ENCODE measurements around the gene EIF5B.

EIF5B gene

GRCh38 chr2:99430614-99431291, 93.6 kb downstream of the EIF5B start:
- H3K18ac ChIP-seq (ENCODE audit: low read depth in 1 of 2, low read length in 2 of 2) = no peak overlapping the region

GRCh38 chr2:99431587-99432275, 94.5 kb downstream of the EIF5B start:
- Histone ChIP-seq H3K9ac (ENCODE audit: low read length) (no peak overlapping the region), H2BK5ac (ENCODE audit: low read depth, low read length, poor library complexity, severe bottlenecking) (no peak overlapping the region), H3K36me3 (ENCODE audit: control insufficient read depth in 1 of 2, insufficient read depth in 2 of 2, low read depth in 1 of 2, low read length in 2 of 2) (peaks cover 7 to 65% of the 10 kb centered on the region in 2 experiments), H3K4me2 (ENCODE audit: low read length, poor library complexity, severe bottlenecking) (no peak overlapping the region), H3K4ac (ENCODE audit: low read depth in 1 of 2, low read length in 2 of 2) (peak overlapping the region in 1 of 2 experiments; percentile 54), H3K18ac (ENCODE audit: low read depth in 1 of 2, low read length in 2 of 2) (peak overlapping the region in 1 of 2 experiments; percentile 81), H3K4me3 (ENCODE audit: insufficient read depth in 1 of 2, low read depth in 1 of 2, low read length in 2 of 2) (no peak overlapping the region), H3K4me1 (ENCODE audit: control insufficient read depth, insufficient read depth, low read depth, low read length) (peaks cover 3% of the 10 kb centered on the region), H2AFZ (ENCODE audit: low read depth, low read length) (no peak overlapping the region), H4K91ac (ENCODE audit: low read length) (no peak overlapping the region), H2BK120ac (ENCODE audit: low read depth, low read length) (no peak overlapping the region), H3K79me1 (replicated peaks; ENCODE audit: low read length, poor library complexity, severe bottlenecking) (peaks cover 12% of the 10 kb centered on the region), H4K8ac (ENCODE audit: low read length) (no peak overlapping the region), H3K27me3 (ENCODE audit: control insufficient read depth in 1 of 2, insufficient read depth in 1 of 2, low read length in 2 of 2) (no peaks in the 10 kb centered on the region), H2AK5ac (ENCODE audit: low read length, severe bottlenecking) (no peak overlapping the region), H3K14ac (ENCODE audit: low read length in 2 of 2) (peak overlapping the region in 1 of 2 experiments; percentile 37), H2BK15ac (ENCODE audit: low read depth, poor library complexity, severe bottlenecking) (no peak overlapping the region), H3K27ac (ENCODE audit: low read length, poor library complexity, severe bottlenecking) (no peak overlapping the region), H3K23ac (ENCODE audit: low read length in 2 of 2) (peak overlapping the region in 1 of 2 experiments; percentile 89), H3K9me3 (ENCODE audit: control insufficient read depth, low read length) (no peaks in the 10 kb centered on the region), H2BK12ac (ENCODE audit: low read length in 2 of 2) (peak overlapping the region in 1 of 2 experiments; percentile 12)
- DNase-seq = no peak
- WGBS = 93% methylated on average over 10 of the region's 12 CpGs

More at GRCh38 chr2:99430614-99431291, 93.6 kb downstream of the EIF5B start:
- Histone ChIP-seq H3K79me1 (replicated peaks; ENCODE audit: low read length, poor library complexity, severe bottlenecking) (peaks cover 12% of the 10 kb centered on the region), H2BK12ac (ENCODE audit: low read length in 2 of 2) (no peak overlapping the region), H3K4me2 (ENCODE audit: low read length, poor library complexity, severe bottlenecking) (no peak overlapping the region), H4K91ac (ENCODE audit: low read length) (no peak overlapping the region), H3K9me3 (ENCODE audit: control insufficient read depth, low read length) (no peaks in the 10 kb centered on the region), H2BK120ac (ENCODE audit: low read depth, low read length) (no peak overlapping the region), H3K23ac (ENCODE audit: low read length in 2 of 2) (no peak overlapping the region), H3K27ac (ENCODE audit: low read length, poor library complexity, severe bottlenecking) (no peak overlapping the region), H4K8ac (ENCODE audit: low read length) (no peak overlapping the region), H3K14ac (ENCODE audit: low read length in 2 of 2) (no peak overlapping the region), H2BK15ac (ENCODE audit: low read depth, poor library complexity, severe bottlenecking) (no peak overlapping the region), H3K4ac (ENCODE audit: low read depth in 1 of 2, low read length in 2 of 2) (no peak overlapping the region), H3K36me3 (ENCODE audit: control insufficient read depth in 1 of 2, insufficient read depth in 2 of 2, low read depth in 1 of 2, low read length in 2 of 2) (peaks cover 11 to 67% of the 10 kb centered on the region in 2 experiments), H2AK5ac (ENCODE audit: low read length, severe bottlenecking) (no peak overlapping the region), H3K27me3 (ENCODE audit: control insufficient read depth in 1 of 2, insufficient read depth in 1 of 2, low read length in 2 of 2) (no peaks in the 10 kb centered on the region), H3K4me1 (ENCODE audit: control insufficient read depth, insufficient read depth, low read depth, low read length) (peaks cover 3% of the 10 kb centered on the region), H2AFZ (ENCODE audit: low read depth, low read length) (no peak overlapping the region), H2BK5ac (ENCODE audit: low read depth, low read length, poor library complexity, severe bottlenecking) (no peak overlapping the region), H3K9ac (ENCODE audit: low read length) (peak overlapping the region; percentile 8), H3K4me3 (ENCODE audit: insufficient read depth in 1 of 2, low read depth in 1 of 2, low read length in 2 of 2) (no peak overlapping the region)
- 53% methylated on average over 3 of the region's 4 CpGs for WGBS
- peak; percentile 84 for DNase-seq

- no peak overlapping the region for H3K18ac ChIP-seq (ENCODE audit: low read depth in 1 of 2, low read length in 2 of 2)
- H2AK5ac ChIP-seq (ENCODE audit: low read length, severe bottlenecking) = no peak overlapping the region
- H2BK15ac ChIP-seq (ENCODE audit: low read depth, poor library complexity, severe bottlenecking) = no peak overlapping the region
- no peak overlapping the region for H3K27ac ChIP-seq (ENCODE audit: low read length, poor library complexity, severe bottlenecking)
- 88% methylated on average over 1 of the region's 2 CpGs for WGBS
- H4K8ac ChIP-seq (ENCODE audit: low read length) = no peak overlapping the region
- no peak overlapping the region for H4K91ac ChIP-seq (ENCODE audit: low read length)
- H3K27me3 ChIP-seq (ENCODE audit: control insufficient read depth in 1 of 2, insufficient read depth in 1 of 2, low read length in 2 of 2) = no peaks in the 10 kb centered on the region
- H2BK12ac ChIP-seq (ENCODE audit: low read length in 2 of 2) = no peak overlapping the region
- no peak overlapping the region for H3K23ac ChIP-seq (ENCODE audit: low read length in 2 of 2)
- H3K36me3 ChIP-seq (ENCODE audit: control insufficient read depth in 1 of 2, insufficient read depth in 2 of 2, low read depth in 1 of 2, low read length in 2 of 2) = peaks cover 7 to 63% of the 10 kb centered on the region in 2 experiments
- no peaks in the 10 kb centered on the region for H3K9me3 ChIP-seq (ENCODE audit: control insufficient read depth, low read length)
- H3K4me1 ChIP-seq (ENCODE audit: control insufficient read depth, insufficient read depth, low read depth, low read length) = peaks cover 3% of the 10 kb centered on the region
- H2BK5ac ChIP-seq (ENCODE audit: low read depth, low read length, poor library complexity, severe bottlenecking) = no peak overlapping the region
- H2BK120ac ChIP-seq (ENCODE audit: low read depth, low read length) = no peak overlapping the region
- H2AFZ ChIP-seq (ENCODE audit: low read depth, low read length) = no peak overlapping the region
- H3K4ac ChIP-seq (ENCODE audit: low read depth in 1 of 2, low read length in 2 of 2) = no peak overlapping the region
- H3K9ac ChIP-seq (ENCODE audit: low read length) = no peak overlapping the region
- H3K4me2 ChIP-seq (ENCODE audit: low read length, poor library complexity, severe bottlenecking) = no peak overlapping the region
- H3K14ac ChIP-seq (ENCODE audit: low read length in 2 of 2) = no peak overlapping the region
- H3K4me3 ChIP-seq (ENCODE audit: insufficient read depth in 1 of 2, low read depth in 1 of 2, low read length in 2 of 2) = no peak overlapping the region
- no peak for DNase-seq
- H3K79me1 ChIP-seq (replicated peaks; ENCODE audit: low read length, poor library complexity, severe bottlenecking) = peaks cover 12% of the 10 kb centered on the region
Measured at GRCh38 chr2:99433340-99433739, 96.2 kb downstream of the EIF5B start.

GRCh38 chr2:99436874-99437273, 99.7 kb downstream of the EIF5B start:
- Histone ChIP-seq H3K36me3 (ENCODE audit: control insufficient read depth in 1 of 2, insufficient read depth in 2 of 2, low read depth in 1 of 2, low read length in 2 of 2) (peaks cover 9 to 67% of the 10 kb centered on the region in 2 experiments), H4K8ac (ENCODE audit: low read length) (no peak overlapping the region), H2AFZ (ENCODE audit: low read depth, low read length) (no peak overlapping the region), H2BK5ac (ENCODE audit: low read depth, low read length, poor library complexity, severe bottlenecking) (no peak overlapping the region), H3K79me1 (replicated peaks; ENCODE audit: low read length, poor library complexity, severe bottlenecking) (peaks cover 20% of the 10 kb centered on the region), H3K27me3 (ENCODE audit: control insufficient read depth in 1 of 2, insufficient read depth in 1 of 2, low read length in 2 of 2) (no peaks in the 10 kb centered on the region), H3K18ac (ENCODE audit: low read depth in 1 of 2, low read length in 2 of 2) (no peak overlapping the region), H4K91ac (ENCODE audit: low read length) (no peak overlapping the region), H3K27ac (ENCODE audit: low read length, poor library complexity, severe bottlenecking) (no peak overlapping the region), H3K4me3 (ENCODE audit: insufficient read depth in 1 of 2, low read depth in 1 of 2, low read length in 2 of 2) (no peak overlapping the region), H2AK5ac (ENCODE audit: low read length, severe bottlenecking) (no peak overlapping the region), H3K9ac (ENCODE audit: low read length) (no peak overlapping the region), H3K23ac (ENCODE audit: low read length in 2 of 2) (no peak overlapping the region), H2BK120ac (ENCODE audit: low read depth, low read length) (no peak overlapping the region), H3K14ac (ENCODE audit: low read length in 2 of 2) (no peak overlapping the region), H2BK15ac (ENCODE audit: low read depth, poor library complexity, severe bottlenecking) (no peak overlapping the region), H3K9me3 (ENCODE audit: control insufficient read depth, low read length) (no peaks in the 10 kb centered on the region), H3K4ac (ENCODE audit: low read depth in 1 of 2, low read length in 2 of 2) (no peak overlapping the region), H3K4me2 (ENCODE audit: low read length, poor library complexity, severe bottlenecking) (no peak overlapping the region), H3K4me1 (ENCODE audit: control insufficient read depth, insufficient read depth, low read depth, low read length) (no peaks in the 10 kb centered on the region), H2BK12ac (ENCODE audit: low read length in 2 of 2) (no peak overlapping the region)
- no peak for DNase-seq
- 99% methylated on average over 10 of the region's 10 CpGs for WGBS
